Activated CD4-positive, alpha-beta T cell treated with anti-CD3 and anti-CD28 coated beads, Interleukin-2, amount 10 ng/mL, durations not matched to agents 24 days and 14 days (primary cell): ENCODE data around the gene NKRF. TPM values are rescaled to one million over a fixed set of nuclear protein-coding genes. Genes with fewer than 3 reads are reported as not detected.
"Not testable (repeated sequence)": the region's sequence is repeated elsewhere in the genome, so short reads cannot be mapped to it uniquely, and the experiment has no call there.

ENCODE experiments used
- DNase-seq: peaks from one replicate; pipeline ENCODE4 v3.0.0; 2022
- H3K27ac Mint-ChIP-seq: one replicate; pipeline ENCODE4 v1.8.0; 2022; ENCODE audit warnings: mild to moderate bottlenecking, mixed read lengths
- H3K27me3 Mint-ChIP-seq: one replicate; pipeline ENCODE4 v1.8.0; 2022; ENCODE audit warnings: mixed read lengths
- H3K36me3 Mint-ChIP-seq: one replicate; pipeline ENCODE4 v1.8.0; 2022; ENCODE audit warnings: low read depth, mild to moderate bottlenecking, mixed read lengths
- H3K4me1 Mint-ChIP-seq: one replicate; pipeline ENCODE4 v1.8.0; 2021; ENCODE audit warnings: mixed read lengths
- H3K4me3 Mint-ChIP-seq: one replicate; pipeline ENCODE4 v1.8.0; 2022; ENCODE audit warnings: mild to moderate bottlenecking, moderate library complexity, mixed read lengths
- H3K9me3 Mint-ChIP-seq: one replicate; pipeline ENCODE4 v1.8.0; 2021; ENCODE audit warnings: mixed read lengths
- intact Hi-C: fragments of 100-400 bp; cut with micrococcal nuclease; formaldehyde crosslinking; loops from one replicate; pipeline ENCODE4 v1.15.1; 2023
- total RNA-seq: library from RNA; stranded (reverse); gene quantifications from 2 replicates; pipeline ENCODE4 v1.2.3, GENCODE V29; 2022

NKRF gene
- 28.0 and 29.8 TPM in 2 replicates for total RNA-seq

DNA sequence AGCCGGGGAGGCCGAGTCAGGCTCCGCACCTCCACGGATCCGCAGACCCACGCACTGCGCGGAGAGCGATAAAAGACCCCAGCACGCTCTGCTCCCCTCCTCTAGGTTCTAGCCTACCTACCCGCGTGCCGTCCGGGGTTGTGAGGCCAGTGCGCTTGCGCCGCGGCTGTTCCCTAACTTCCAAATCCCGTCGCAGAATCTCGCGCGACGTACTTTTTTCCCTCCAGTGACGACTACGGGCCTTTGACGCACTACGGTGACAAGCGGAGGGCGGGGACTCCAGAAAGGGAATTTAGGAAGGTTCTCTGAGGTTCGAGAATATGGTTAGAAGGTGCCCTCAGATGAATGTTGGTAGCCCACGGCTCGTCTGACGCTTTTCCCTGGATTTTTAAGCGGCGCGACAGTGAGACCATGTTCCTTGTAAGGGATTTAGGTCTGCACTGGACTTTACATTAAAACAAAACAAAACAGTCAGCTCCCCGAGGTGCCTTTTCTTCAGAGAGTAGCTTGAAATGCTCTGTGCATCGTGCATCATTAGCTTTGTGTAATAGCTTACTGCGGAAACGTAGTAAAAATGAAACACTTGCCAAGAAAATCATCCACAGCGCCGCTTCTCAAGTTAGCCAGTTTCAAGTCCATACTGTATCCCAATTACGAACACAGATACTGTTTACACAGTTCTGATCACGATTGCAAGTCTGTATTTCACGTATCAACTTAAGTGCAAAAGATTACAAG lies at the start of gene NKRF:
TSS of gene NKRF (minus strand) at position 145 of the 738 bp plus-strand sequence.
- peak within 1 kb of the TSS; percentile 95 for H3K27ac Mint-ChIP-seq
- peaks cover 13% of the 10 kb centered on the region for H3K36me3 Mint-ChIP-seq
- H3K27me3 Mint-ChIP-seq, result no peaks in the 10 kb centered on the region
- peak within 1 kb of the TSS; percentile 99 for H3K4me3 Mint-ChIP-seq
- peaks cover 20% of the 10 kb centered on the region for H3K4me1 Mint-ChIP-seq
- DNase-seq, result peak; percentile 96
- intact Hi-C loops, result loop anchor here (2.0 to 10.0 kb wide), 6 partner anchors 32 to 146 kb away; partner anchors contain the start of gene UBE2A
- no peaks in the 10 kb centered on the region for H3K9me3 Mint-ChIP-seq

DNA sequence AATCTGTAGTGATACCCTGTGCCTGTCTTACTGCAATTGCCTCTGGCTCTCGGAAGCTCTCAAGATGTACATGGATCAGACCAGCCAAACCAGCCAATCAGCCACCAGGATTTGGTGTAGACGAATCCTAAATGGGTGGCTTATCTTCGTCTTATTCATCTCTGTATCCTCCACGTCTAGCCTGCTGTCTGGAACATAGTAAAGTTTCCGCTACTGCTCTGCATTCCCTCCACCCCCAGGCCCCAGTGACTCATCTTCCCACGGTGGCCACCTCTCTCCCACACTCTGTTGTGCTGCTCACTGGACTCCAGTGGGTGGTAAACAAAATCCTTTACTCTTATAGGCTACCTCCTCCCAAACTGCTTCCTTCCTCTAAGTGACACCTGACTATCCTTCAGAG lies 48.9 kb upstream of the NKRF start:
- peak overlapping the region; percentile 94 for H3K27ac Mint-ChIP-seq
- H3K9me3 Mint-ChIP-seq, result no peaks in the 10 kb centered on the region
- H3K36me3 Mint-ChIP-seq, result peaks cover 46% of the 10 kb centered on the region
- intact Hi-C loops, result loop anchor here (1.0 to 2.0 kb wide), 3 partner anchors 22 to 48 kb away; partner anchors contain the start of genes NKRF and SEPTIN6
- peak overlapping the region; percentile 66 for H3K4me3 Mint-ChIP-seq
- DNase-seq, result peak; percentile 80
- H3K27me3 Mint-ChIP-seq, result no peaks in the 10 kb centered on the region
- H3K4me1 Mint-ChIP-seq, result peaks cover 33% of the 10 kb centered on the region

DNA sequence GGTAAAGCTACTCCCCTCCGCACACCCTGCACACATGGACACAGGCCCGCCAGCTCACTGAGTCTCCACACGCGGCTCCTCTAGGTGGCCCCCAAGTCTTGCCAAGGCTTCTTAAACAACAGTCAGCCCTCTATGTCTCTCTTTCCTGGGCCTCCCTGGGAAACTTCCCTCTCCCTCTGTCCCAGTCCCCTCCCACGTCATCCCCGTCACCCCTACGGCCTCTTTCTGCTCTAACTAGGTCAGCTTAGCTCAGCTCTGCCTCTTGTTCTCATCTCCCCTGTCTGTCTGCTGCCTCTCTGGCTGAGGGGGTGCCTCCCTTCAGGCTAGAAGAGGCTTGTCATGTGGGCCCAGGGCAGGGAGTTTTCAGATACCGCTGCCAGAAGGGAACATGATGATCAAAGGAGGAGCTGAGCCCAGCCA lies 47.9 kb upstream of the NKRF start:
- DNase-seq, result no peak
- H3K4me3 Mint-ChIP-seq, result peak overlapping the region; percentile 28
- intact Hi-C loops, result loop anchor here (2.0 kb wide), 1 partner anchor 47 kb away; the partner anchor contains the start of gene NKRF

DNA sequence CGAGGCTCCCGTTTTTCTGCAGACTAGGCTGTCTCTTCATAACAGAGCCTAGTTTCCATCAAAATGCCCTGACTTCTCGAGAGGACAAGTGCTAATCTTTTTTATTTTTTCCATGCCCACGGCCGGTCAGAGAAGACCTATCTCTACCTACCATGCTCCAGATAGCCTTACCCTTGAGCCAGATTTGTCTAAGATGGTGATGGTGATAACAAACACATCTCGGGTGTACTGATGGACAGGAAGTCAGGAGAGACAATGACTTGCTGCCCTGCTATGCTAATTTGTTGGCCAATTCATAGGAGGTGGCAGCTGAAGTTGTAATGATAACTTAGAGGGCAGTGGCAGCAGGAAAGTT lies 42.2 kb upstream of the NKRF start:
- intact Hi-C loops, result loop anchor here (1.0 to 2.0 kb wide), 3 partner anchors 34 to 108 kb away; partner anchors contain the start of gene SEPTIN6
- Mint-ChIP-seq H3K27ac (peak overlapping the region; percentile 94), H3K4me3 (peak overlapping the region; percentile 54), H3K4me1 (peaks cover 18% of the 10 kb centered on the region), H3K27me3 (no peaks in the 10 kb centered on the region), H3K9me3 (no peaks in the 10 kb centered on the region), H3K36me3 (peaks cover 43% of the 10 kb centered on the region)
- DNase-seq, result no peak

More for the DNA sequence above, 47.9 kb upstream of the NKRF start:
- H3K27ac Mint-ChIP-seq, result peak overlapping the region; percentile 82
- H3K9me3 Mint-ChIP-seq, result no peaks in the 10 kb centered on the region
- H3K36me3 Mint-ChIP-seq, result peaks cover 44% of the 10 kb centered on the region
- H3K27me3 Mint-ChIP-seq, result no peaks in the 10 kb centered on the region
- peaks cover 31% of the 10 kb centered on the region for H3K4me1 Mint-ChIP-seq

DNA sequence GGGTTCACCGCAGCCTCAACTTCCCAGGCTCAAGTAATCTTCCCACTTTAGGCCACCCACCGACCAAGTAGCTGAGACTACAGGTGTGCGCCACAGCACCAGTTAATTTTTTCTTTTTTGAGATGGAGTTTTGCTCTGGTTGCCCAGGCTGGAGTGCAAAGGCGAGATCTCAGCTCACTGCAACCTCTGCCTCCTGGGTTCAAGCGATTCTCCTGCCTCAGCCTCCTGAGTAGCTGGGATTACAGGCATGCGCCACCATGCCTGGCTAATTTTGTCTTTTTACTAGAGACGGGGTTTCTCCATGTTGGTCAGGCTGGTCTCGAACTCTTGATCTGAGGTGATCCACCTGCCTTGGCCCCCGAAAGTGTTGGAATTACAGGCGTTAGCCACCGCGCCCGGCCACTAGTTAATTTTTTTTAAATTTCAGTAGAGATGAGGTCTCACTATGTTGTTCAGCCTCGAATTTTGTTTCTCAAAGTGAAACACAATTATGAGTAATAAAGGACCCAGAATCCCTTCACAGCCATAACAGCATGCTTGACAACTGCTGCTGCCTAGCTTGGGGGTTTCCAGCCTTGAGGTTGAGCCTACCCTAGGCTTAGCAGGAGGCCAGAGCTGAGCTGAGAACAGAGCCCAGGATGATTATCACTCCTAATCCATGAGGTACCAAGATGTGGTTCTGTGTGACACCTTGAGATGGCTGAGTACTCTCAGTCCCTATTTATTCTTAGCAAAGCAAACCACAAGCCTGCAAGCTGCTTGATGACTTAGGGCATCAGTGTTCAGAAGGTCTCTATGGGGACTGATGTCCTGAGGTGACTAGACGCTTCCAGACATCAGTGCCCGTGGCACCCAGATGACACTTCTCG lies 41.6 kb upstream of the NKRF start:
- Mint-ChIP-seq H3K4me1 (peaks cover 18% of the 10 kb centered on the region), H3K27me3 (no peaks in the 10 kb centered on the region), H3K36me3 (peaks cover 41% of the 10 kb centered on the region), H3K4me3 (peak overlapping the region; percentile 54), H3K27ac (peak overlapping the region; percentile 94), H3K9me3 (no peaks in the 10 kb centered on the region)
- intact Hi-C loops, result loop anchor here (1.0 to 2.0 kb wide), 3 partner anchors 35 to 109 kb away; partner anchors contain the start of gene SEPTIN6
- DNase-seq, result peak; percentile 84

DNA sequence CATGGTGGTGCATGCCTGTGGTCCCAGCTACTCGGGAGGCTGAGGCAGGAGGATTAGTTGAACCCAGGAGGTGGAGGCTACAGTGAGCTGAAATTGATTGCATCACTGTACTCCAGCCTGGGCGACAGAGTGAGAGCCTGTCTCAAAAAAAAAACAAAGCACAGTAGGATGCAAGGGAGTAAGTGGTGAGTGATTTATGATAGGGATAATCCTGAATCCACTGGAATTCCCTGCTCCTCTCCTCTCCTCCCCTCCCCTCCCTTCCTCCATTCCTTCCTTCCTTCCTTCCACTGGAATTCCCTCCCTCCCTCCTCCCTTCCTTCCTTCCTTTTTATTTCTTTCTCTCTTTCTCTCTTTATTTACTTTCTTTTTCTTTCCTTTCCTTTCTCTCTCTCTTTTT lies 40.9 kb upstream of the NKRF start:
- Mint-ChIP-seq H3K4me3 (no peak overlapping the region), H3K9me3 (no peaks in the 10 kb centered on the region), H3K27ac (peak overlapping the region; percentile 82), H3K27me3 (no peaks in the 10 kb centered on the region), H3K4me1 (peaks cover 18% of the 10 kb centered on the region), H3K36me3 (peaks cover 39% of the 10 kb centered on the region)
- intact Hi-C loops, result no loop called here
- no peak for DNase-seq

DNA sequence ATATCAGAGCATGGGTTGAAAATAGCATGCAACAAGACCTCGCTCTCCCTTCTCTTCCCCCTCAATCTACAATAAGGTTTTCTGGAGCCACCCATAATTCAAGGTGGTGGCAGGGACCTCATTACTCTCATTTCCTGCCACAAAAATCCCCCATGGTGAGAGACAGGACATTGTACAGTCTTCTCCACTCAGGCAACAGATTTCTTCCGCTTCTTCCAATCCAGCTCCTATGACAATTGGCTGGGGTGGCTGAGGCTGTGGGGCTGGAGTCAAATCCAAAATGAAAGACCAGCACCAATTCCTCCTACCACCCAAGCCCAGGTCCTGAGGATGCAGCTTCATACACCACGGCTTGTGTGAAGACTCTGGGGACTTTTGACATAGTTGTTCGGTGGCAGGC lies 40.3 kb upstream of the NKRF start:
- Mint-ChIP-seq H3K27me3 (no peaks in the 10 kb centered on the region), H3K27ac (peak overlapping the region; percentile 82), H3K4me1 (peaks cover 18% of the 10 kb centered on the region), H3K4me3 (no peak overlapping the region), H3K36me3 (peaks cover 35% of the 10 kb centered on the region), H3K9me3 (no peaks in the 10 kb centered on the region)
- DNase-seq, result no peak
- intact Hi-C loops, result no loop called here

DNA sequence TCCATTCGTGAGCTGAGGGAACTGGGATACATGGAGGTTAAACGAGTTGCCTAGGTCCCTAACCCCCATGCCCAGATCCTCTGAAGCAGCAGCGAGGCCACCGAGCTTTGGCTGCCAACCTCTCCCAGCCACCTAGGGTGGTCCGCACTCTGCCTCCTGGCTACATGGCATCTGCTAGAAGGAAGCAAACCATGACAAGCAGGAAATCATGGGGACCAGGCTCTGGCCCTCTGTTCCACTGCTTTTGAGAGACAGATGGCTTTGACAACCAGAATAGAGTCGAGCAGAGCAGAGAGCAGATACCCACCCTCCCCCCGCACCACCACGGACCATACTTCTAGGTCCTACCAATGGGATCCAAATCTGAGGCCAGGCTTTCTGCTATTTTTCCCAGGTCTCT lies 37.5 kb upstream of the NKRF start:
- Mint-ChIP-seq H3K4me3 (no peak overlapping the region), H3K36me3 (peaks cover 36% of the 10 kb centered on the region), H3K4me1 (peaks cover 13% of the 10 kb centered on the region), H3K27me3 (no peaks in the 10 kb centered on the region), H3K27ac (peak overlapping the region; percentile 25), H3K9me3 (no peaks in the 10 kb centered on the region)
- intact Hi-C loops, result no loop called here
- no peak for DNase-seq

DNA sequence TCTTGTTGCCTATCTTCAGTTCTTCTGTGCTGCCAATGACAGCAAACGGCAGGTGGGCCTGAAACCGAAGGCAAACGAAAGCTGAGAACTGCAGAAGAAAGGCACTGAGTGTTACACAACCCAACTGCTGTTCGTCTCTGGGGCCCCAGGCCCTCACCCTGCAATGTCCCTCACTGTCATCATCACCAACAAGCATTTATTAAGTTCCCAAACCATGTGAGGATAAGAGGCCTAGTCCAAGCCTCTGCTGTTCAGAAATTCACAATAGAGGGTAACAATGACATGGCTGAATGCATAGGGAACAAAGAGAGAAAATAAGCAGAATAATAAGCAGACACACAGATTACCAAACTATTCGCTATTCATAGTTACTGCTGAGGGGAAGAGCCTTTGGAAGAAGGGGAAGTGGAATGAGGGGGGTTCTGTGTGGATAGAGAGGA lies 34.5 kb upstream of the NKRF start:
- peaks cover 10% of the 10 kb centered on the region for H3K4me1 Mint-ChIP-seq
- H3K27ac Mint-ChIP-seq, result peak overlapping the region; percentile 32
- H3K27me3 Mint-ChIP-seq, result no peaks in the 10 kb centered on the region
- H3K36me3 Mint-ChIP-seq, result peaks cover 40% of the 10 kb centered on the region
- H3K9me3 Mint-ChIP-seq, result no peaks in the 10 kb centered on the region
- intact Hi-C loops, result no loop called here
- no peak overlapping the region for H3K4me3 Mint-ChIP-seq
- no peak for DNase-seq

DNA sequence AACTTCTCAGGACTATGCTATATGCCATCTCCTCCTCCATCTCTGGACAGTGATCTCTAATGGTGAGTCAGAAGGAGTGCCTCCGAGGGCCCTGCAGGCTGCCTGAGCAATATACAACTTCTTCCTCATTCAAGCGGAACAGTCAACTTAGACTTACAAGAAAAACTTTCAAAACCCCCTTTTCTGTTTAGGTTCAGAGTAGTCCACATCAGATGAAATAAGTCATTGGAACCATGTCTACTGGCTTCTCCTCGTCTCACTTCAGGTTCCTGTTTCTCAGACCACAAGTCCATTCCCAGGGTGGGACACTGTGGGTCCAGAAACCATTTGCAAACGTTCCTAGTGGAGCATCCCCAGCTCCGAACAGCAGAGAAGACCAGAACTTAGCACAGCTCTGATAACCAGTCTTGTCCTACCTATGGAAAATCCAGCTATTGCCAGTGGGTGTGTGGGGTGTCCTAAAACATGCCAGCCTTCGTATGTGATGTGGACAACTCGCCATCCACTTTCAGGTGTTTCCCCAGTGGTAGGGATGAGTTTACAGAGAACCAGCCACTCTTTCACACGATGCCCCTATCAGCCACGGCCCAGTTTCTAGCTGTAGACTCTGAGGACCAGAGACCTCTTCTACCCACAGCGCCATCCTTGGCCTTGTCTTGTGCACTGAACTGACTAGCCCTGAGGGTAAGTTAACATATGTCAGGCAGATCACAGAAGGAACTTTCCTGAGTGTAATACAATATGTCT lies 32.7 kb upstream of the NKRF start:
- Mint-ChIP-seq H3K4me3 (no peak overlapping the region), H3K9me3 (no peaks in the 10 kb centered on the region), H3K27me3 (no peaks in the 10 kb centered on the region), H3K4me1 (peaks cover 18% of the 10 kb centered on the region), H3K36me3 (peaks cover 51% of the 10 kb centered on the region), H3K27ac (peak overlapping the region; percentile 24)
- intact Hi-C loops, result no loop called here
- no peak for DNase-seq

DNA sequence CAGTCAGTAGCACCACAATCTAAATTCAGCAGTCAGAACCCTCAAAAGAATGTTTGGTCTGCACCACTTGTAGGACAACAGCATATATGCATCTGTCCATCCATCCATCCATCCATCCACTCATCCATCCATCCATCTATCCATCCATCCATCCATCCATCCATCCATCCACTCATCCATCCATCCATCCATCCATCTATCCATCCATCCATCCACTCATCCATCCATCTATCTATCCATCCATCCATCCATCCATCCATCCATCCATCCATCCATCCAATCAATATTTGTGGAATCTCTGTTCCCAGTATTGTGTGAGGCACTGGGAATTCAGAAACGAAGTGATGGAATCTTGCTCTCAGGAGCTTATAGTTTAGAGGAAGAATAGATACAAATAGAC lies 31.2 kb upstream of the NKRF start:
- Mint-ChIP-seq H3K36me3 (peaks cover 57% of the 10 kb centered on the region), H3K27ac (peak overlapping the region; percentile 37), H3K4me1 (peaks cover 18% of the 10 kb centered on the region)
- H3K4me3 Mint-ChIP-seq, H3K27me3 Mint-ChIP-seq, DNase-seq, H3K9me3 Mint-ChIP-seq, intact Hi-C loops: not testable (repeated sequence)

DNA sequence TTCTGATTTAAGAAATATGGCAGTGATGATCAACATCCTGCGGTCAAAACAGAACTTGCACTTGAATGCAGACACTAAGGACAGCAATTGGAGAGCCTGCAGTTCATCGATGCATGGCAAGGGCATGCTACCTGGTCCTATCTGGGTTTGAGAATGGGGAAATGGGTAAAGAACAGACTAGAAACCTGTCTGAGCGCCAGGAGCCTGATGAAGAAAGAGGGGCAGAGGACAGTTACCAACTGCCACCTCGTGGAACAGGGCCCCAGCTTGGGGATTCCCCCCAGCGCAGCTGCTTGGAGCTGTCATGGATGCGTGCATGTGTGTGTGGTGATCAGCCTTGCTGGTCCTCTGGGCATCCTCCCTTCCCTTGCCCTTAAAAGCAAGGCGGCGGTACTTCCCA lies 30.2 kb upstream of the NKRF start:
- DNase-seq, result no peak
- Mint-ChIP-seq H3K4me1 (peaks cover 17% of the 10 kb centered on the region), H3K27ac (no peak overlapping the region), H3K36me3 (peaks cover 57% of the 10 kb centered on the region), H3K4me3 (no peak overlapping the region), H3K9me3 (no peaks in the 10 kb centered on the region), H3K27me3 (no peaks in the 10 kb centered on the region)
- intact Hi-C loops, result no loop called here

DNA sequence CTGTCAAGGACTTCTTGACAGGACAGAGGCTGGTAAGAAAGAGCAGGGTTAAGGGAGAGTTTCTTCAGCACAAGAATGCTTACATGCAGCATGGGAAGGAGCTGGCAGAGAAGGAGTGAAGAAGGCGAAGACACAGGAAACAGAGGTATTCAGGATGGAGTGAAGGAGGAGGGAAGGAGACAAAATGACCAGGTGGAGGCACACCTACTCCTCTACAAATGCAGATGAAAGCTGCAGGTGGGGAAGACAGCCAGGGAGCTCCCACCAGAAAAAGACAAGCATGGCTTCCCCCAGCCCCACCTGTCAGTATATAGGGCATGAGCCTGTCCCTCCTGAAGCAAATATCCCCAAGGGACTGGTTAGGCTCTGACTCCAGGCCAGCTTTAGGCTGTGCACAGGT lies 29.6 kb upstream of the NKRF start:
- intact Hi-C loops, result no loop called here
- Mint-ChIP-seq H3K4me1 (peaks cover 16% of the 10 kb centered on the region), H3K4me3 (no peak overlapping the region), H3K36me3 (peaks cover 56% of the 10 kb centered on the region), H3K27me3 (no peaks in the 10 kb centered on the region), H3K27ac (peak overlapping the region; percentile 83), H3K9me3 (no peaks in the 10 kb centered on the region)
- no peak for DNase-seq
